Panc1 (cell line): ENCODE results near the gene JMY. TPM values are rescaled to one million over a fixed set of nuclear protein-coding genes. Genes with fewer than 3 reads are reported as not detected.

Source experiments
- ATAC-seq: fragments of 200-7000 bp; cut with Tn5 transposase; 2 replicates; pipeline ENCODE4 v1.9.1; 2020; ENCODE audit warnings: mild to moderate bottlenecking, moderate library complexity
- BruUV-seq: library from RNA; stranded (reverse); fragments of 400-500 nt; replicated peaks from 2 replicates; lab custom pipeline; 2021; lab: Mats Ljungman, UMichigan
- CTCF ChIA-PET: fragments of 300-600 bp; sonication (Branson Sonifier 250); formaldehyde crosslinking; loops from one replicate; lab custom pipeline; 2022; ENCODE audit warnings: antibody characterized with exemption; lab: Charles Lee
- POLR2A ChIA-PET: fragments of 300-600 bp; sonication (Branson Sonifier 250); formaldehyde crosslinking; loops from one replicate; lab custom pipeline; 2022; ENCODE audit warnings: antibody characterized with exemption; lab: Charles Lee
- DNase-seq: peaks from one replicate; pipeline ENCODE4 v3.0.0-alpha.2; 2010; ENCODE audit warnings: low read depth, low spot score
- H3K27ac ChIP-seq: 2 replicates; pipeline ENCODE4 v1.5.1; 2011; ENCODE audit warnings: mild to moderate bottlenecking, low read length, inconsistent platforms
- H3K27me3 ChIP-seq: fragments of 200-500 bp; sonication (Bioruptor generic); 2 replicates; pipeline ENCODE4 v1.6.0; 2014; ENCODE audit warnings: low read length, inconsistent platforms; ENCODE audit not compliant: control insufficient read depth, insufficient read depth
- H3K36me3 ChIP-seq: fragments of 200-500 bp; sonication (Bioruptor generic); 2 replicates; pipeline ENCODE4 v1.5.1; 2014; ENCODE audit warnings: inconsistent platforms, mild to moderate bottlenecking, low read length, moderate library complexity; ENCODE audit not compliant: control insufficient read depth, insufficient read depth
- H3K4me1 ChIP-seq: 2 replicates; pipeline ENCODE4 v1.5.1; 2011; ENCODE audit warnings: inconsistent platforms, mild to moderate bottlenecking, low read length, moderate library complexity; ENCODE audit not compliant: control insufficient read depth, insufficient read depth
- H3K4me3 ChIP-seq, 2 experiments: 2 replicates each; pipeline ENCODE4 v1.5.1; 2011 to 2012; ENCODE audit warnings: low read depth in 2 of 2, low read length in 2 of 2, mild to moderate bottlenecking in 2 of 2, inconsistent platforms in 1 of 2, moderate library complexity in 1 of 2
- H3K9me3 ChIP-seq: fragments of 200-500 bp; sonication (Bioruptor generic); 2 replicates; pipeline ENCODE4 v1.5.1; 2014; ENCODE audit warnings: low read depth, mild to moderate bottlenecking, inconsistent platforms, low read length, moderate library complexity; ENCODE audit not compliant: control insufficient read depth, insufficient read depth
- CTCF ChIP-seq: fragments of 450-650 bp; IDR thresholded peaks from 2 replicates; pipeline ENCODE4 v1.5.1; 2017; ENCODE audit warnings: mild to moderate bottlenecking
- POLR2AphosphoS5 ChIP-seq: IDR thresholded peaks from 2 replicates; pipeline ENCODE4 v1.6.1; 2012; ENCODE audit warnings: mild to moderate bottlenecking, low read depth, low read length, moderate library complexity
- SIN3A ChIP-seq: IDR thresholded peaks from 2 replicates; pipeline ENCODE4 v1.6.1; 2012; ENCODE audit warnings: low read depth, mild to moderate bottlenecking, low read length, moderate library complexity, borderline replicate concordance; ENCODE audit not compliant: insufficient read depth
- TCF7L2 ChIP-seq: IDR thresholded peaks from 2 replicates; pipeline ENCODE4 v1.6.1; 2011; ENCODE audit warnings: mild to moderate bottlenecking, low read depth, low read length, inconsistent platforms
- in situ Hi-C: cut with HindIII; loops from 2 replicates; pipeline ENCODE4 v1.10.0; 2016; ENCODE audit warnings: low sequenced_read_pairs, low pct_unique_long_range_greater_than_20kb
- intact Hi-C: fragments of 100-400 bp; cut with micrococcal nuclease; formaldehyde crosslinking; loops from one replicate; pipeline ENCODE4 v1.10.0; 2022; ENCODE audit not compliant: unreplicated experiment
- total RNA-seq: library from RNA; stranded (reverse); gene quantifications from one replicate; pipeline ENCODE4 v1.2.1, GENCODE V29; 2021; ENCODE audit not compliant: unreplicated experiment
- TF ChIP-seq, protein P1 (sequence below), 2 experiments: IDR thresholded peaks; 2 replicates each; pipeline ENCODE4 v1.6.1; 2011 to 2012; ENCODE audit warnings: low read depth in 2 of 2, control low read depth in 1 of 2, low read length in 1 of 2, mild to moderate bottlenecking in 1 of 2, moderate library complexity in 1 of 2; ENCODE audit not compliant: insufficient read depth in 1 of 2

Gene JMY
- total RNA-seq, 1 experiment from 2014 or later: 6.1 TPM

DNA sequence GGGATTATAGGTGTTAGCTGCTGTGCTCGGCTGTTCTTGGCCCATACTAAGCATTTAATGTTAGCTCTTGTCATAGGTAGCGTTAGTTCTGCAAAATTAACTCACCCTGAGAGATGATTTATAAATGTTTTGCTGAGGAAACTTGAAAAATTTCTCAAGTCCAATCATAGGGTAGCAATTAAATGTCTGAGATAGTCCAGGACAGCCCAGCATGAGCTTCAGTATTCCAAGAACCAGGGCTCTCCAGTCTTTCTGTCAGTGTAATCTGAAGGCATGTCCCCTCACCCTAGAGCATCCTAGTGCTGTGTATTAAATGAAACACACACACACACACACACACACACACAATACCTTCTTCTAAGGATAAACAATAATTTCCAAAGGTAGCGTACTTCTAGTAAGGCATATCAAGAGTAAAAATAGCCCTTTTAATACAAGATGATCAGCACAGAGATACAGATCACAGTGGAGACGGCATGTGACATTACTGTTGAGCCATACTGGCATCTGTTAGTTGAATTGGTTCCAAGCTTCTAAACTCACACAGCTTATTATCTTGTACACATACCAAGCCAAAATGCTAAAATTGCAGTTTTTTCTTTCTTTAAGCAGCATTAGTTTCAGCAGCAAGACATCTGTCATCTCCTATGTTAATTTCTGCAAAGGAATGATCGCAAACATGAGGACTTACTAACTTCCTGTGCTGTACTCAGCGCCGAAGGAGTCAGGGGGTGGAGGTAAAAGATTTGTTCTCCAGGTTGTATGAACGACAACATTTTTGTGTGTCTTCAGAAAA is 46.3 kb upstream of the JMY start:
- no peak overlapping the region for H3K4me3 ChIP-seq
- no peak for ATAC-seq
- TF ChIP-seq SIN3A: no peak
- no peak for TF ChIP-seq CTCF
- TF ChIP-seq TCF7L2: no peak
- TF ChIP-seq POLR2AphosphoS5: no peak
- TF ChIP-seq, protein P1, sequence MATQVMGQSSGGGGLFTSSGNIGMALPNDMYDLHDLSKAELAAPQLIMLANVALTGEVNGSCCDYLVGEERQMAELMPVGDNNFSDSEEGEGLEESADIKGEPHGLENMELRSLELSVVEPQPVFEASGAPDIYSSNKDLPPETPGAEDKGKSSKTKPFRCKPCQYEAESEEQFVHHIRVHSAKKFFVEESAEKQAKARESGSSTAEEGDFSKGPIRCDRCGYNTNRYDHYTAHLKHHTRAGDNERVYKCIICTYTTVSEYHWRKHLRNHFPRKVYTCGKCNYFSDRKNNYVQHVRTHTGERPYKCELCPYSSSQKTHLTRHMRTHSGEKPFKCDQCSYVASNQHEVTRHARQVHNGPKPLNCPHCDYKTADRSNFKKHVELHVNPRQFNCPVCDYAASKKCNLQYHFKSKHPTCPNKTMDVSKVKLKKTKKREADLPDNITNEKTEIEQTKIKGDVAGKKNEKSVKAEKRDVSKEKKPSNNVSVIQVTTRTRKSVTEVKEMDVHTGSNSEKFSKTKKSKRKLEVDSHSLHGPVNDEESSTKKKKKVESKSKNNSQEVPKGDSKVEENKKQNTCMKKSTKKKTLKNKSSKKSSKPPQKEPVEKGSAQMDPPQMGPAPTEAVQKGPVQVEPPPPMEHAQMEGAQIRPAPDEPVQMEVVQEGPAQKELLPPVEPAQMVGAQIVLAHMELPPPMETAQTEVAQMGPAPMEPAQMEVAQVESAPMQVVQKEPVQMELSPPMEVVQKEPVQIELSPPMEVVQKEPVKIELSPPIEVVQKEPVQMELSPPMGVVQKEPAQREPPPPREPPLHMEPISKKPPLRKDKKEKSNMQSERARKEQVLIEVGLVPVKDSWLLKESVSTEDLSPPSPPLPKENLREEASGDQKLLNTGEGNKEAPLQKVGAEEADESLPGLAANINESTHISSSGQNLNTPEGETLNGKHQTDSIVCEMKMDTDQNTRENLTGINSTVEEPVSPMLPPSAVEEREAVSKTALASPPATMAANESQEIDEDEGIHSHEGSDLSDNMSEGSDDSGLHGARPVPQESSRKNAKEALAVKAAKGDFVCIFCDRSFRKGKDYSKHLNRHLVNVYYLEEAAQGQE (IDR thresholded peaks at IDR 0.05; ENCODE audit: insufficient read depth in 1 of 2, low read depth in 2 of 2, low read length in 1 of 2): no peak
- no peaks in the 10 kb centered on the region for H3K4me1 ChIP-seq
- H3K27ac ChIP-seq: no peak overlapping the region
- no peaks in the 10 kb centered on the region for H3K27me3 ChIP-seq
- no peaks in the 10 kb centered on the region for H3K36me3 ChIP-seq
- ChIA-PET CTCF (no interaction called here), POLR2A (interaction anchor here (0.6 kb wide), 2 partner anchors 32 to 167 kb away, joined by 4 to 5 read pairs; no protein-coding TSS in a partner anchor)
- in situ Hi-C loops: no loop called here
- intact Hi-C loops: no loop called here
- BruUV-seq: no TSS peak
- no peaks in the 10 kb centered on the region for H3K9me3 ChIP-seq
- no peak for DNase-seq

GRCh38 chr5:79190235-79190529 is 45.7 kb upstream of the JMY start:
- ChIA-PET POLR2A (no interaction called here), CTCF (no interaction called here)
- no peak for TF ChIP-seq TCF7L2
- no peak for TF ChIP-seq CTCF
- TF ChIP-seq SIN3A: no peak
- TF ChIP-seq POLR2AphosphoS5: no peak
- Histone ChIP-seq H3K27ac (no peak overlapping the region), H3K27me3 (no peaks in the 10 kb centered on the region), H3K4me1 (no peaks in the 10 kb centered on the region), H3K9me3 (no peaks in the 10 kb centered on the region), H3K36me3 (no peaks in the 10 kb centered on the region), H3K4me3 (no peak overlapping the region)
- DNase-seq (no peak), ATAC-seq (no peak)
- intact Hi-C loops: no loop called here
- in situ Hi-C loops: no loop called here
- BruUV-seq: no TSS peak
